ENCODE measurements around the gene AAMDC. TPM values are rescaled to one million over a fixed set of nuclear protein-coding genes. Genes with fewer than 3 reads are reported as not detected.

The AAMDC gene
- total and polyA plus RNA-seq, 2 of the 13 experiments (the other 11 are each of a cell fraction or from before 2014, with no cell fraction given): 18.1 to 35.6 TPM

- TF ChIP-seq SNRNP70 (IDR thresholded peaks at IDR 0.05; ENCODE audit: low read depth, low read length) (no peak), ZFP36L2 (CRISPR knock-in tag; IDR thresholded peaks at IDR 0.05) (no peak), ZNF331 (CRISPR knock-in tag; IDR thresholded peaks at IDR 0.05) (peak; percentile 8; the same call in 1 of the 2 replicates), ZNF75D (CRISPR knock-in tag; IDR thresholded peaks at IDR 0.05; ENCODE audit: borderline replicate concordance) (no peak), NFIC (IDR thresholded peaks at IDR 0.05; ENCODE audit: low read length) (no peak), ZBTB4 (CRISPR knock-in tag; IDR thresholded peaks at IDR 0.05; ENCODE audit: borderline replicate concordance) (no peak), ZNF878 (CRISPR knock-in tag; IDR thresholded peaks at IDR 0.05) (0 out of 2 replicates have a peak, but pooled peaks have one; percentile 68), ZNF891 (CRISPR knock-in tag; IDR thresholded peaks at IDR 0.05) (peak; percentile 59; the same call in 1 of the 2 replicates), POLR2A (IDR thresholded peaks at IDR 0.05; ENCODE audit: insufficient read depth in 1 of 2, low read depth in 2 of 2, low read length in 2 of 2) (peak; percentile 80 to 93), SIX4 (CRISPR knock-in tag; IDR thresholded peaks at IDR 0.05) (no peak), CENPT (CRISPR knock-in tag; IDR thresholded peaks at IDR 0.05; ENCODE audit: low read depth) (0 out of 2 replicates have a peak, but pooled peaks have one; percentile 59), ZNF737 (CRISPR knock-in tag; IDR thresholded peaks at IDR 0.05; ENCODE audit: borderline replicate concordance) (no peak), SMARCC2 (IDR thresholded peaks at IDR 0.05) (no peak), KDM4B (CRISPR knock-in tag; IDR thresholded peaks at IDR 0.05) (peak; percentile 67; the same call in 1 of the 2 replicates), PTBP1 (IDR thresholded peaks at IDR 0.05; ENCODE audit: low read depth, low read length, poor library complexity, severe bottlenecking) (no peak), ARHGAP35 (CRISPR knock-in tag; IDR thresholded peaks at IDR 0.05; ENCODE audit: borderline replicate concordance) (no peak), ZNF678 (CRISPR knock-in tag; IDR thresholded peaks at IDR 0.05) (no peak), ZKSCAN1 (IDR thresholded peaks at IDR 0.05; ENCODE audit: low read length) (no peak), NPAS2 (CRISPR knock-in tag; IDR thresholded peaks at IDR 0.05; ENCODE audit: borderline replicate concordance) (no peak), RBM39 (IDR thresholded peaks at IDR 0.05; ENCODE audit: low read depth, low read length, poor library complexity, severe bottlenecking) (peak; percentile 25), ZNF33B (CRISPR knock-in tag; IDR thresholded peaks at IDR 0.05) (no peak), ZNF792 (CRISPR knock-in tag; IDR thresholded peaks at IDR 0.05) (no peak; the same call in 1 of the 2 replicates), ZNF430 (CRISPR knock-in tag; IDR thresholded peaks at IDR 0.05) (no peak), IRF9 (CRISPR knock-in tag; IDR thresholded peaks at IDR 0.05; ENCODE audit: borderline replicate concordance) (peak; percentile 56; the same call in 1 of the 2 replicates), ISL2 (CRISPR knock-in tag; IDR thresholded peaks at IDR 0.05) (peak; percentile 16; the same call in 1 of the 2 replicates), KDM2A (CRISPR knock-in tag; IDR thresholded peaks at IDR 0.05; ENCODE audit: borderline replicate concordance, low read depth) (no peak; the same call in 1 of the 2 replicates), ZSCAN25 (CRISPR knock-in tag; IDR thresholded peaks at IDR 0.05) (peak; percentile 9; the same call in 1 of the 2 replicates), ZNF468 (CRISPR knock-in tag; IDR thresholded peaks at IDR 0.05) (no peak), RNF2 (conservative IDR thresholded peaks at IDR 0.05; ENCODE audit: low read depth) (no peak)
Observed at GRCh38 chr11:77820565-77821348, at the start of gene AAMDC, which contains the start of gene RSF1 (continued).
